Measurements from ENCODE around the gene THUMPD3. TPM values are rescaled to one million over a fixed set of nuclear protein-coding genes. Genes with fewer than 3 reads are reported as not detected.

The THUMPD3 gene
- total and polyA plus RNA-seq, 2 of the 13 experiments (the other 11 are each of a cell fraction or from before 2014, with no cell fraction given) = 31.2 to 44.1 TPM

DNA sequence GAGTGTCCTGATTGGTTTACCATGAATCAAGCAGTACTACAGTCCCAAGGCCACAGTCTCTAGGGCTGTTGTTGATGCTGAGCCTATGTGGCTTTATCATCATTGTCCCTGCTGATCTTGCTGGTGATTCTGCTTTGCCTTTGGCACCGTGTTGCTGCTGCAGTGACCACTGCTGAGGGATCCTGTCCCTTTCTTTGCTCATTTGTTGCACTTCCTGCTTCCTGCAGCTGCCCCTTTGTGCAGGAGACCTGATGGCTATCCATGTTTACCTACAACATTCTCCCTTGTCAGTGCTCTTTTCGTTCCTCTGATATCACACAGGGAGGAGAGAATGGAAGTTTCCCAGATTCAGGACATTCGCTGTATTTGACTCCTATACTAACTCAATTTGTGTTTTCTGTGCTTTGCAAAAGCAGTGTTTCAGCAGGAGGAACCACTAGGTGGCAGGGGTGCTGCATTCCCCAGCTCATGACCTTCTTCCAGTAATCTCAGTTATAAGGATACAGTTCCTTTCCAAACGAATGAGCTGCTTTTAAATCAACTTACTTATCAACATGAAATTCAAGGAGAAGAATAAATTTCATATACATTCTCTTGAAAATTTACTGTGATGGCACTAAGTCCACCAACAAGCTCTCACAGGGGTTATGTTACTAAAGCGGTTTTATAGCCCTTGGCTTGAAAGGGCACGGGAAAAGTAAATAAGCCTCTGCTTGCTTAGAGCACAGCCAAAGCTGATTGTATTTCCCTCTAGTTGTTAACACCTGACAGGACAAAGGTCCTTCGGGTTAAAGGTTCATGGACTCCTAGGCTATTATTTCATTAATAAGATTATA lies 9.7 kb upstream of the THUMPD3 start (continued):
- peak; percentile 60; the same call in 1 of the 2 replicates for TF ChIP-seq BORCS8-MEF2B (CRISPR knock-in tag; IDR thresholded peaks at IDR 0.05)
- no peak for TF ChIP-seq ZNF781 (CRISPR knock-in tag; IDR thresholded peaks at IDR 0.05; ENCODE audit: borderline replicate concordance, not compliant biosample characterization)
- TF ChIP-seq REL (CRISPR knock-in tag; conservative IDR thresholded peaks at IDR 0.05) = no peak
- TF ChIP-seq KDM6A (CRISPR knock-in tag; IDR thresholded peaks at IDR 0.05; ENCODE audit: low read depth) = 0 out of 2 replicates have a peak, but pooled peaks have one; percentile 32
- peak; percentile 45 to 73; a peak in 3 of 4 replicates for TF ChIP-seq HMGXB4 (CRISPR knock-in tag; IDR thresholded peaks at IDR 0.05; ENCODE audit: borderline replicate concordance in 1 of 2, low read depth in 1 of 2)
- TF ChIP-seq, protein P1, sequence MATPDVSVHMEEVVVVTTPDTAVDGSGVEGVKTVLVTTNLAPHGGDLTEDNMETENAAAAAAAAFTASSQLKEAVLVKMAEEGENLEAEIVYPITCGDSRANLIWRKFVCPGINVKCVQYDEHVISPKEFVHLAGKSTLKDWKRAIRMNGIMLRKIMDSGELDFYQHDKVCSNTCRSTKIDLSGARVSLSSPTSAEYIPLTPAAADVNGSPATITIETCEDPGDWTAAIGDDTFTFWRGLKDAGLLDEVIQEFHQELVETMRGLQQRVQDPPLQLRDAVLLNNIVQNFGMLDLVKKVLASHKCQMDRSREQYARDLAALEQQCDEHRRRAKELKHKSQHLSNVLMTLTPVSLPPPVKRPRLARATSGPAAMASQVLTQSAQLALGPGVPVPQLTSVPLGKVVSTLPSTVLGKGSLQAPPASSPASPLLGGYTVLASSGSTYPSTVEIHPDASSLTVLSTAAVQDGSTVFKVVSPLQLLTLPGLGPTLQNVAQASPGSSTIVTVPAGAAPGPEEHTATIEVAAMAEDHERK (CRISPR knock-in tag; IDR thresholded peaks at IDR 0.05; ENCODE audit: low read depth) = no peak
- TF ChIP-seq SETDB1 (CRISPR knock-in tag; IDR thresholded peaks at IDR 0.05; ENCODE audit: borderline replicate concordance) = no peak
- peak; percentile 82; the same call in 1 of the 2 replicates for TF ChIP-seq SMAD9 (CRISPR knock-in tag; IDR thresholded peaks at IDR 0.05)
- TF ChIP-seq, protein P2, sequence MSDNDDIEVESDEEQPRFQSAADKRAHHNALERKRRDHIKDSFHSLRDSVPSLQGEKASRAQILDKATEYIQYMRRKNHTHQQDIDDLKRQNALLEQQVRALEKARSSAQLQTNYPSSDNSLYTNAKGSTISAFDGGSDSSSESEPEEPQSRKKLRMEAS (IDR thresholded peaks at IDR 0.05) = no peak; the same call in 1 of the 2 replicates
- no peak for TF ChIP-seq NFE2 (CRISPR knock-in tag; IDR thresholded peaks at IDR 0.05)
- TF ChIP-seq NFYC (CRISPR knock-in tag; IDR thresholded peaks at IDR 0.05) = no peak
- no peak for TF ChIP-seq GRHL1 (CRISPR knock-in tag; conservative IDR thresholded peaks at IDR 0.05)
- TF ChIP-seq ZNF761 (CRISPR knock-in tag; conservative IDR thresholded peaks at IDR 0.05) = no peak
- TF ChIP-seq ZHX1 (CRISPR knock-in tag; IDR thresholded peaks at IDR 0.05; ENCODE audit: low read depth) = 0 out of 2 replicates have a peak, but pooled peaks have one; percentile 28
- no peak for TF ChIP-seq PAF1 (CRISPR knock-in tag; IDR thresholded peaks at IDR 0.05)
- peak; percentile 71 for TF ChIP-seq TFAP4 (IDR thresholded peaks at IDR 0.05; ENCODE audit: borderline replicate concordance, low read depth)
- no peak for TF ChIP-seq HOXA7 (CRISPR knock-in tag; IDR thresholded peaks at IDR 0.05)
- no peak for TF ChIP-seq ZNF674 (CRISPR knock-in tag; IDR thresholded peaks at IDR 0.05; ENCODE audit: low read depth)
- peak; percentile 45; the same call in 1 of the 2 replicates for TF ChIP-seq YEATS4 (CRISPR knock-in tag; IDR thresholded peaks at IDR 0.05; ENCODE audit: borderline replicate concordance)

Measured in HepG2 (cell line).